Keratinocyte (primary cell): ENCODE results near the gene MET. TPM values are rescaled to one million over a fixed set of nuclear protein-coding genes. Genes with fewer than 3 reads are reported as not detected.

ENCODE experiments used
- DNase-seq: peaks from one replicate; pipeline ENCODE4 v3.0.0-alpha.2; 2011; ENCODE audit warnings: low read depth, missing footprints, low spot score
- FAIRE-seq: peaks from 2 replicates; lab custom pipeline; 2011; peaks lifted over from hg19 to GRCh38; lab: Jason Lieb, UNC
- H2AFZ ChIP-seq: 2 replicates; pipeline ENCODE4 v1.6.0; 2012; ENCODE audit warnings: low read length, control low read depth, inconsistent platforms; ENCODE audit not compliant: control insufficient read depth
- H3K27ac ChIP-seq: 2 replicates; pipeline ENCODE4 v1.5.1; 2011; ENCODE audit warnings: low read length; ENCODE audit not compliant: control insufficient read depth, insufficient read depth
- H3K27me3 ChIP-seq: 3 replicates; pipeline ENCODE4 v1.6.0; 2011; ENCODE audit warnings: low read length; ENCODE audit not compliant: control insufficient read depth, insufficient read depth; ENCODE audit errors: extremely low read depth
- H3K36me3 ChIP-seq, 2 experiments: 2 replicates in 1 of 2; 3 replicates in 1 of 2; pipeline ENCODE4 v1.5.1; 2011; ENCODE audit warnings: low read length in 2 of 2, mild to moderate bottlenecking in 1 of 2; ENCODE audit not compliant: control insufficient read depth in 2 of 2, insufficient read depth in 2 of 2; ENCODE audit errors: extremely low read depth in 1 of 2
- H3K4me1 ChIP-seq: 3 replicates; pipeline ENCODE4 v1.5.1; 2011; ENCODE audit warnings: low read length; ENCODE audit not compliant: control insufficient read depth, insufficient read depth; ENCODE audit errors: extremely low read depth
- H3K4me2 ChIP-seq: 3 replicates; pipeline ENCODE4 v1.6.0; 2011; ENCODE audit warnings: low read depth, low read length; ENCODE audit not compliant: control insufficient read depth, insufficient read depth; ENCODE audit errors: extremely low read depth
- H3K4me3 ChIP-seq, 3 experiments: fragments of 200-600 bp in 1 of 3; sonication (generic) in 1 of 3; 2 replicates in 2 of 3; 3 replicates in 1 of 3; pipeline ENCODE4 v1.5.1; 2011 to 2016; ENCODE audit warnings: low read length in 3 of 3, mild to moderate bottlenecking in 3 of 3, control low read depth in 2 of 3, inconsistent platforms in 1 of 3, low read depth in 1 of 3, mixed read lengths in 1 of 3, mixed run types in 1 of 3, moderate library complexity in 1 of 3; ENCODE audit not compliant: control insufficient read depth in 2 of 3, insufficient read depth in 2 of 3; ENCODE audit errors: extremely low read depth in 1 of 3
- H3K79me2 ChIP-seq: 2 replicates; pipeline ENCODE4 v1.6.0; 2012; ENCODE audit warnings: low read length; ENCODE audit not compliant: control insufficient read depth, insufficient read depth
- H3K9ac ChIP-seq: 3 replicates; pipeline ENCODE4 v1.6.0; 2011; ENCODE audit warnings: low read length; ENCODE audit not compliant: control insufficient read depth, insufficient read depth; ENCODE audit errors: extremely low read depth
- H3K9me1 ChIP-seq: 3 replicates; pipeline ENCODE4 v1.6.0; 2011; ENCODE audit warnings: low read length; ENCODE audit not compliant: control insufficient read depth, insufficient read depth; ENCODE audit errors: extremely low read depth
- H3K9me3 ChIP-seq: 2 replicates; pipeline ENCODE4 v1.5.1; 2012; ENCODE audit warnings: low read depth, low read length; ENCODE audit not compliant: control insufficient read depth
- H4K20me1 ChIP-seq: 3 replicates; pipeline ENCODE4 v1.6.0; 2011; ENCODE audit warnings: low read length; ENCODE audit not compliant: control insufficient read depth, insufficient read depth; ENCODE audit errors: extremely low read depth
- CTCF ChIP-seq, 3 experiments: IDR thresholded peaks in 1 of 3; conservative IDR thresholded peaks in 1 of 3; optimal IDR thresholded peaks in 1 of 3; 2 replicates in 2 of 3; 3 replicates in 1 of 3; pipeline versions ENCODE3 to v1.5.1; 2011; ENCODE audit warnings: low read length in 3 of 3, mild to moderate bottlenecking in 3 of 3, moderate library complexity in 2 of 3, control low read depth in 1 of 3, inconsistent platforms in 1 of 3; ENCODE audit not compliant: insufficient read depth in 2 of 3; ENCODE audit errors: extremely low read depth in 1 of 3
- EZH2 ChIP-seq: IDR thresholded peaks from one replicate; pipeline ENCODE4 v1.6.1; 2012; ENCODE audit warnings: inconsistent platforms, mild to moderate bottlenecking, low read length, moderate library complexity
- dilution Hi-C: fragments of 300-500 bp; cut with MboI; formaldehyde crosslinking; loops from one replicate; pipeline ENCODE4 v1.7.0; 2020; ENCODE audit warnings: low sequenced_read_pairs; ENCODE audit not compliant: extremely low pct_ligation_motif_present
- polyA plus RNA-seq, 5 experiments: library from polyadenylated mRNA; depleted of rRNA in 3 of 5; stranded (reverse) in 3 of 5; stranded (forward) in 1 of 5; unstranded in 1 of 5; fragments of >200 nt; gene quantifications; 1 replicate in 1 of 5; 2 replicates in 3 of 5; 3 replicates in 1 of 5; pipeline versions ENCODE4 v1.2.1 to v1.2.3, GENCODE V29; 2011 to 2012; ENCODE audit warnings: missing spikeins in 2 of 5, low read depth in 1 of 5, low replicate concordance in 1 of 5

The MET gene
- polyA plus RNA-seq, 1 donor (not counting 4 experiments of a cell fraction or from before 2014, with no cell fraction given), result 117 TPM

DNA sequence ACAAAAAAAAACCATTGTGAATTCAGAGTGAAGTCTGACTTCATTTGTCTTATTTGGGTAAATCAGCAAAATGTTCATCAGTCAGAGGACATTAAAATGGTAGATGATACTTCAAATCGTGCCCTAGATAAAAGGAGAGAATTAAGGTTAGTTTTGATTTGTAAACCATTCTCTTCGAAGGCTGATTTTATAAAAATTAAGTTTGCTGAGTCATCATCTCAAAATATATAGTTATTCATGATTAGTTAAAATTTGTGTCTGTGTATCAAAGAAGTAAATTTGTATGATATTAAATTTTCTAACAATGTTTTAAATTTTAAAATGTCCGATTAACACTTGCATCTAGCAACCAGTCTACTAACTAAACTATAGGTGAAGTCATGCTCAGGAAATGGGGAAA, 35.3 kb downstream of the MET start:
- H3K9ac ChIP-seq, result peak overlapping the region; percentile 66
- no peaks in the 10 kb centered on the region for H3K27me3 ChIP-seq
- peak overlapping the region in 1 of 3 experiments; percentile 63 for H3K4me3 ChIP-seq
- H3K27ac ChIP-seq, result peak overlapping the region; percentile 79
- H3K9me3 ChIP-seq, result no peaks in the 10 kb centered on the region
- peaks cover 3 to 25% of the 10 kb centered on the region in 2 experiments for H3K36me3 ChIP-seq
- H4K20me1 ChIP-seq, result no peaks in the 10 kb centered on the region
- FAIRE-seq, result no peak
- TF ChIP-seq EZH2 (no peak), CTCF (optimal IDR thresholded peaks at IDR 0.05 in 1 of 3, IDR thresholded peaks at IDR 0.05 in 1 of 3, conservative IDR thresholded peaks at IDR 0.05 in 1 of 3; ENCODE audit: extremely low read depth in 1 of 3, insufficient read depth in 2 of 3, low read length in 3 of 3) (no peak)
- no peaks in the 10 kb centered on the region for H3K9me1 ChIP-seq
- peak overlapping the region; percentile 95 for H3K4me2 ChIP-seq
- no peak overlapping the region for H2AFZ ChIP-seq
- dilution Hi-C loops, result no loop called here
- DNase-seq, result no peak
- H3K4me1 ChIP-seq, result peaks cover 92% of the 10 kb centered on the region
- peaks cover 98% of the 10 kb centered on the region for H3K79me2 ChIP-seq

GRCh38 chr7:116708248-116708647, 36.3 kb downstream of the MET start:
- Histone ChIP-seq H3K27ac (peak overlapping the region; percentile 79), H3K4me3 (no peak overlapping the region), H3K79me2 (peaks cover 91% of the 10 kb centered on the region), H3K36me3 (peaks cover 3 to 20% of the 10 kb centered on the region in 2 experiments), H3K9me1 (no peaks in the 10 kb centered on the region), H3K9me3 (no peaks in the 10 kb centered on the region), H4K20me1 (no peaks in the 10 kb centered on the region), H3K4me2 (peak overlapping the region; percentile 67), H3K4me1 (peaks cover 87% of the 10 kb centered on the region), H3K27me3 (no peaks in the 10 kb centered on the region), H2AFZ (no peak overlapping the region), H3K9ac (peak overlapping the region; percentile 30)
- no peak for FAIRE-seq
- no peak for TF ChIP-seq EZH2
- no peak for TF ChIP-seq CTCF (optimal IDR thresholded peaks at IDR 0.05 in 1 of 3, IDR thresholded peaks at IDR 0.05 in 1 of 3, conservative IDR thresholded peaks at IDR 0.05 in 1 of 3; ENCODE audit: extremely low read depth in 1 of 3, insufficient read depth in 2 of 3, low read length in 3 of 3)
- DNase-seq, result no peak
- dilution Hi-C loops, result no loop called here
